Panc1 (cell line): Measurements from ENCODE around the gene PPP4R2. TPM values are rescaled to one million over a fixed set of nuclear protein-coding genes. Genes with fewer than 3 reads are reported as not detected.

ENCODE experiments used
- ATAC-seq: fragments of 200-7000 bp; cut with Tn5 transposase; 2 replicates; pipeline ENCODE4 v1.9.1; 2020; ENCODE audit warnings: mild to moderate bottlenecking, moderate library complexity
- BruUV-seq: library from RNA; stranded (reverse); fragments of 400-500 nt; replicated peaks from 2 replicates; lab custom pipeline; 2021; lab: Mats Ljungman, UMichigan
- CTCF ChIA-PET: fragments of 300-600 bp; sonication (Branson Sonifier 250); formaldehyde crosslinking; loops from one replicate; lab custom pipeline; 2022; ENCODE audit warnings: antibody characterized with exemption; lab: Charles Lee
- POLR2A ChIA-PET: fragments of 300-600 bp; sonication (Branson Sonifier 250); formaldehyde crosslinking; loops from one replicate; lab custom pipeline; 2022; ENCODE audit warnings: antibody characterized with exemption; lab: Charles Lee
- DNase-seq: peaks from one replicate; pipeline ENCODE4 v3.0.0-alpha.2; 2010; ENCODE audit warnings: low read depth, low spot score
- H3K27ac ChIP-seq: 2 replicates; pipeline ENCODE4 v1.5.1; 2011; ENCODE audit warnings: mild to moderate bottlenecking, low read length, inconsistent platforms
- H3K27me3 ChIP-seq: fragments of 200-500 bp; sonication (Bioruptor generic); 2 replicates; pipeline ENCODE4 v1.6.0; 2014; ENCODE audit warnings: low read length, inconsistent platforms; ENCODE audit not compliant: control insufficient read depth, insufficient read depth
- H3K36me3 ChIP-seq: fragments of 200-500 bp; sonication (Bioruptor generic); 2 replicates; pipeline ENCODE4 v1.5.1; 2014; ENCODE audit warnings: inconsistent platforms, mild to moderate bottlenecking, low read length, moderate library complexity; ENCODE audit not compliant: control insufficient read depth, insufficient read depth
- H3K4me1 ChIP-seq: 2 replicates; pipeline ENCODE4 v1.5.1; 2011; ENCODE audit warnings: inconsistent platforms, mild to moderate bottlenecking, low read length, moderate library complexity; ENCODE audit not compliant: control insufficient read depth, insufficient read depth
- H3K4me3 ChIP-seq, 2 experiments: 2 replicates each; pipeline ENCODE4 v1.5.1; 2011 to 2012; ENCODE audit warnings: low read depth in 2 of 2, low read length in 2 of 2, mild to moderate bottlenecking in 2 of 2, inconsistent platforms in 1 of 2, moderate library complexity in 1 of 2
- H3K9me3 ChIP-seq: fragments of 200-500 bp; sonication (Bioruptor generic); 2 replicates; pipeline ENCODE4 v1.5.1; 2014; ENCODE audit warnings: low read depth, mild to moderate bottlenecking, inconsistent platforms, low read length, moderate library complexity; ENCODE audit not compliant: control insufficient read depth, insufficient read depth
- POLR2AphosphoS5 ChIP-seq: IDR thresholded peaks from 2 replicates; pipeline ENCODE4 v1.6.1; 2012; ENCODE audit warnings: mild to moderate bottlenecking, low read depth, low read length, moderate library complexity
- SIN3A ChIP-seq: IDR thresholded peaks from 2 replicates; pipeline ENCODE4 v1.6.1; 2012; ENCODE audit warnings: low read depth, mild to moderate bottlenecking, low read length, moderate library complexity, borderline replicate concordance; ENCODE audit not compliant: insufficient read depth
- TCF7L2 ChIP-seq: IDR thresholded peaks from 2 replicates; pipeline ENCODE4 v1.6.1; 2011; ENCODE audit warnings: mild to moderate bottlenecking, low read depth, low read length, inconsistent platforms
- in situ Hi-C: cut with HindIII; loops from 2 replicates; pipeline ENCODE4 v1.10.0; 2016; ENCODE audit warnings: low sequenced_read_pairs, low pct_unique_long_range_greater_than_20kb
- intact Hi-C: fragments of 100-400 bp; cut with micrococcal nuclease; formaldehyde crosslinking; loops from one replicate; pipeline ENCODE4 v1.10.0; 2022; ENCODE audit not compliant: unreplicated experiment
- total RNA-seq: library from RNA; stranded (reverse); gene quantifications from one replicate; pipeline ENCODE4 v1.2.1, GENCODE V29; 2021; ENCODE audit not compliant: unreplicated experiment
- TF ChIP-seq, protein P1 (sequence below), 2 experiments: IDR thresholded peaks; 2 replicates each; pipeline ENCODE4 v1.6.1; 2011 to 2012; ENCODE audit warnings: low read depth in 2 of 2, control low read depth in 1 of 2, low read length in 1 of 2, mild to moderate bottlenecking in 1 of 2, moderate library complexity in 1 of 2; ENCODE audit not compliant: insufficient read depth in 1 of 2
- TF ChIP-seq, protein P2 (sequence below): fragments of 450-650 bp; IDR thresholded peaks from 2 replicates; pipeline ENCODE4 v1.5.1; 2017; ENCODE audit warnings: mild to moderate bottlenecking

Gene PPP4R2
- total RNA-seq, 1 experiment from 2014 or later: 59.8 TPM

DNA sequence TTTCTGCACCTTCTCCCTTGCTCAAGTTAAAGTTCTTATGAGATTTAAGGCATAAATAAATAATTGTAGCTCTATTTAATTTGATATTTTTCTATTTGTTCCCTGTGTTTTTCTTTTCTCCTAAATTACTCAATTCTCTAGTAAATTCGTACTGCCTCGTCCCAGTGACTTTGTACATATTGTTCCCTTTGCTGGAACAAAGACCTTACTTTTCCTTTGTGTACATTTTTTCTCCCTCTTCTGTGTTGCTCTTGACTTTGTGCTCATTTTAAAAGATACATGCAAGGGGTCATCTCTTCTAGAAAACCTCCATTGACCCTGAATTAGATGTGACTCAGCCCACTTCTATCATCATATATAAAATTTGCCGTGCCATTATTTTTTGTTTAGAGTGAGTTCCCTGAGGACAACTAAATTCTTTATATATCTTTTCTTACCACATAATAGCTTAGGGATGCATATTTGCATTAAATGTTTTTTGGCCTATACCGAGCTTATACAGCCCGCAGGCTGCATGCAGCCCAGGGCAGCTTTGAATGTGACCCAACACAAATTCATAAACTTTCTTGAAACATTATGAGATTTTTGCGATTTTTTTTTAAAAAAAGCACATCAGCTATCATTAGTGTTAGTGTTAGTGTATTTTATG is 29.6 kb downstream of the PPP4R2 start:
- TF ChIP-seq, protein P1, sequence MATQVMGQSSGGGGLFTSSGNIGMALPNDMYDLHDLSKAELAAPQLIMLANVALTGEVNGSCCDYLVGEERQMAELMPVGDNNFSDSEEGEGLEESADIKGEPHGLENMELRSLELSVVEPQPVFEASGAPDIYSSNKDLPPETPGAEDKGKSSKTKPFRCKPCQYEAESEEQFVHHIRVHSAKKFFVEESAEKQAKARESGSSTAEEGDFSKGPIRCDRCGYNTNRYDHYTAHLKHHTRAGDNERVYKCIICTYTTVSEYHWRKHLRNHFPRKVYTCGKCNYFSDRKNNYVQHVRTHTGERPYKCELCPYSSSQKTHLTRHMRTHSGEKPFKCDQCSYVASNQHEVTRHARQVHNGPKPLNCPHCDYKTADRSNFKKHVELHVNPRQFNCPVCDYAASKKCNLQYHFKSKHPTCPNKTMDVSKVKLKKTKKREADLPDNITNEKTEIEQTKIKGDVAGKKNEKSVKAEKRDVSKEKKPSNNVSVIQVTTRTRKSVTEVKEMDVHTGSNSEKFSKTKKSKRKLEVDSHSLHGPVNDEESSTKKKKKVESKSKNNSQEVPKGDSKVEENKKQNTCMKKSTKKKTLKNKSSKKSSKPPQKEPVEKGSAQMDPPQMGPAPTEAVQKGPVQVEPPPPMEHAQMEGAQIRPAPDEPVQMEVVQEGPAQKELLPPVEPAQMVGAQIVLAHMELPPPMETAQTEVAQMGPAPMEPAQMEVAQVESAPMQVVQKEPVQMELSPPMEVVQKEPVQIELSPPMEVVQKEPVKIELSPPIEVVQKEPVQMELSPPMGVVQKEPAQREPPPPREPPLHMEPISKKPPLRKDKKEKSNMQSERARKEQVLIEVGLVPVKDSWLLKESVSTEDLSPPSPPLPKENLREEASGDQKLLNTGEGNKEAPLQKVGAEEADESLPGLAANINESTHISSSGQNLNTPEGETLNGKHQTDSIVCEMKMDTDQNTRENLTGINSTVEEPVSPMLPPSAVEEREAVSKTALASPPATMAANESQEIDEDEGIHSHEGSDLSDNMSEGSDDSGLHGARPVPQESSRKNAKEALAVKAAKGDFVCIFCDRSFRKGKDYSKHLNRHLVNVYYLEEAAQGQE (IDR thresholded peaks at IDR 0.05; ENCODE audit: insufficient read depth in 1 of 2, low read depth in 2 of 2, low read length in 1 of 2): no peak
- TF ChIP-seq SIN3A: no peak
- DNase-seq: no peak
- intact Hi-C loops (no loop called here), in situ Hi-C loops (no loop called here)
- H3K4me1 ChIP-seq: peaks cover 4% of the 10 kb centered on the region
- H3K27ac ChIP-seq: no peak overlapping the region
- ATAC-seq: no peak
- BruUV-seq: no TSS peak
- H3K36me3 ChIP-seq: no peaks in the 10 kb centered on the region
- H3K4me3 ChIP-seq: no peak overlapping the region
- no peaks in the 10 kb centered on the region for H3K9me3 ChIP-seq
- CTCF ChIA-PET: no interaction called here
- no peaks in the 10 kb centered on the region for H3K27me3 ChIP-seq
- POLR2A ChIA-PET: no interaction called here

DNA sequence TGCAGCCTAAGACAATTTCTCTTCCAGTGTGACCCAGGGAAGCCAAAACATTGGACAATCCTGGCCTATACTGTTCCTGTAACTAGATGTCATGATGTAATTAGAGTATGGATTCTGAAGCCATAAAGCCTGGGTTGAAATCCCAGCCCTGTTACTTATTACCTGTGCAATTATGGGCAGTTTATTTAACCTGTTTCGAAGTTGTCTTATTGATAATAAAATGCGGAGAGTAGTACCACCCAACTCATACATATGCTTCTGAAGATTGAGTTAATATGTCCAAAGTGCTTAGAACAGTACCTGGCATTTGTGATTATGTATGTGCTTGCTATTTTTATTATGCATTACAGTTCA is 30.1 kb downstream of the PPP4R2 start:
- in situ Hi-C loops: no loop called here
- DNase-seq (no peak), ATAC-seq (no peak)
- POLR2A ChIA-PET: no interaction called here
- H3K27me3 ChIP-seq: no peaks in the 10 kb centered on the region
- H3K4me3 ChIP-seq: no peak overlapping the region
- BruUV-seq: no TSS peak
- TF ChIP-seq TCF7L2: no peak
- TF ChIP-seq, protein P1 (IDR thresholded peaks at IDR 0.05; ENCODE audit: insufficient read depth in 1 of 2, low read depth in 2 of 2, low read length in 1 of 2): no peak
- TF ChIP-seq SIN3A: no peak
- TF ChIP-seq, protein P2, sequence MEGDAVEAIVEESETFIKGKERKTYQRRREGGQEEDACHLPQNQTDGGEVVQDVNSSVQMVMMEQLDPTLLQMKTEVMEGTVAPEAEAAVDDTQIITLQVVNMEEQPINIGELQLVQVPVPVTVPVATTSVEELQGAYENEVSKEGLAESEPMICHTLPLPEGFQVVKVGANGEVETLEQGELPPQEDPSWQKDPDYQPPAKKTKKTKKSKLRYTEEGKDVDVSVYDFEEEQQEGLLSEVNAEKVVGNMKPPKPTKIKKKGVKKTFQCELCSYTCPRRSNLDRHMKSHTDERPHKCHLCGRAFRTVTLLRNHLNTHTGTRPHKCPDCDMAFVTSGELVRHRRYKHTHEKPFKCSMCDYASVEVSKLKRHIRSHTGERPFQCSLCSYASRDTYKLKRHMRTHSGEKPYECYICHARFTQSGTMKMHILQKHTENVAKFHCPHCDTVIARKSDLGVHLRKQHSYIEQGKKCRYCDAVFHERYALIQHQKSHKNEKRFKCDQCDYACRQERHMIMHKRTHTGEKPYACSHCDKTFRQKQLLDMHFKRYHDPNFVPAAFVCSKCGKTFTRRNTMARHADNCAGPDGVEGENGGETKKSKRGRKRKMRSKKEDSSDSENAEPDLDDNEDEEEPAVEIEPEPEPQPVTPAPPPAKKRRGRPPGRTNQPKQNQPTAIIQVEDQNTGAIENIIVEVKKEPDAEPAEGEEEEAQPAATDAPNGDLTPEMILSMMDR: no peak
- TF ChIP-seq POLR2AphosphoS5: no peak
- no peaks in the 10 kb centered on the region for H3K36me3 ChIP-seq
- no peaks in the 10 kb centered on the region for H3K9me3 ChIP-seq
- H3K4me1 ChIP-seq: no peaks in the 10 kb centered on the region; the same call in none of the 2 replicates
- CTCF ChIA-PET: no interaction called here
- intact Hi-C loops: no loop called here
- no peak overlapping the region for H3K27ac ChIP-seq
